Superior temporal gyrus (tissue), 1 donor: Measurements from ENCODE around the gene SLC6A11.

Source experiments
- DNase-seq: peaks from one replicate; pipeline ENCODE4 v3.0.0-alpha.2; 2016; ENCODE audit errors: extremely low spot score

The SLC6A11 gene

GRCh38 chr3:10952525-10952924, 136.5 kb downstream of the SLC6A11 start:
- DNase-seq: no peak

DNA sequence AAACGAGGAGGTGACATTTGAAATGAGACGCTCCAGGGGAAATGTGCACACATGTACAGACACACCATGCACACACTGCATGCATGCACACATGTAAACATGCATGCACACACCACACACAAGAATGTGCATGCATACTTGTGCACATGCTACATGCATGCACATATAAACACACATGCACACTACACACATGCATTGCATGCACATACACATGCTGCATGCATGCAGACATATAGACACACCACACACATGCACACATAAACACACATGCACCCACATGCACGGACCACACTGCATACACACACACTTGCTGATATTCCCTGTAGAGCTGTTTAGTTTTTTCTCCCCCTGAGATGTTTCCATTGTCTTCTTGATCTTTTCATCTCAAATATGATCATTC, 138.7 kb downstream of the SLC6A11 start:
- DNase-seq: no peak

- DNase-seq: no peak
Observed at GRCh38 chr3:10955711-10956453, 139.9 kb downstream of the SLC6A11 start.

DNA sequence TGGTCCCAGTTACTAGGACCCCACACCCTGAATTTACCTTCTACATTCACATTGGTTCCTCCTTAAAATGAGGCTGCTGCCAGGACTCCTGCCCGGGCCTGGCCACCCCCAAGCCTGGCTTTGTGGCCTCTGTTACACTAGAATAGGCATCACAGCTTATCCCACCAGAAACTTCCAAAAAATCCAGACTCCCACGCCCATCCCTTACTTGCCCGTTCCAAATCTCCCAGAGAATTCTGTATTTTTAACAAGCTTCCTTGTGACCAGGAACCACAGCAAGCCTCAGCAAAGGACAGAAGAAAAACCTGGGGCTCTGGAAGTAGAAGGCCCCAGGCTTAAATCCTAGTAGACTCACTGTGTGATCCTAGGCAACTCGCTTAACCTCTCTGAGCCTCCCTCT, 140.5 kb downstream of the SLC6A11 start:
- no peak for DNase-seq

DNA sequence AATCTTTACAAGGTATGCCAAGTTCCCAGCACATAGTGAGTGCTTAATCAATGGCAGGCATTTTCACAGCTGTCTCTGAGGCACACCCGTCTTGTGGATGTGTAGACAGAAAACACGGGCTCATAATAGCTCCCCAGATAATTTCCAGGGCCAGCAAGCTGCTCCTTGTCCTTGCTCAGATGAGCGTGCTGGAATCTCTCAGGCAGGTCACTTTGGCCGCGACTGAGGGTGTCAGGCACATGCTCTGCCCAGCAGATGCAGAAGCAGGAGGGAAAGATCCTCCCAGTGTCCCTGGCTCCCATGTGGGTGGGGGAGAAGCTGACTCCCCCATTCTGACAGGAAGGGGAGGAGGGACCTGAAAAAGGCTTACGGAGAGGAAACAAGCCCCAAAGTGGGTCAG, 141.0 kb downstream of the SLC6A11 start:
- no peak for DNase-seq

DNA sequence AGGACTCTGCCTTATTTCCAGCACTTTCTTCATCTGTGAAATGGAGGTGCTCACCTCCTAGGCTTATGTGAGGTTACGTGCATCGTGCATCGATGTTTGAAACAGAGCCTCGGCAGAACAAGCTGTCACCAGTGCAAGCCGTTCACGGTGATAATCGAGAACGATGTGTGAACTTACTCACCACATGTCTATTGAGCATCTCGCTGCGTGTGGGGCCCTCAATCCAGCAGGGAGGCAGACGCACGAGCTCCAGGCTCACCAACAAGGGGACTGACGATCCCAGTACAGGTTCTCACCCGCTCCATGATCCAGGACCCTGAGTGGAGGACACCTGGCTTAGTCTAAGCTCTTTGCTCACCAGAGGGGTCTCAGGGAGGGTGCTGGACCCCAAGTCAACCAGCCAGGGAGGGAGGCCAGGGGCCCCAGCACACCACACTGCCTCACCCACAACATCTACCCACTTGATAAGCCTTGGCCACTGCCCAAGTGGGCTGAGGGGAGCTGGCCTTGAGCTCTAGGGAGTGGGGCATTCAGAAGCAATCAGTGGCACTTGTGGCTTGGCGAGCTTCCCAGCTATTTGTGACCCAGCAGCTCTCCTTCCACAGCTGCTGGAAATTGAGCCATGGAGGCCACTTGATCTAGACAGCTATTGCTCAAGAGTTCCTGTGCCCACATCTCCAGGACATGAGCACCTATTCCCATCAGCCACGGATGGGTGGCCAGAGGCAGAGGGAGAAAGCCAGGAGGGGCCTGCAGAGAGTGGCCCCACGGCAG, 142.1 kb downstream of the SLC6A11 start:
- DNase-seq: no peak

- no peak for DNase-seq
Observed at GRCh38 chr3:10960255-10960654, 144.2 kb downstream of the SLC6A11 start.

DNA sequence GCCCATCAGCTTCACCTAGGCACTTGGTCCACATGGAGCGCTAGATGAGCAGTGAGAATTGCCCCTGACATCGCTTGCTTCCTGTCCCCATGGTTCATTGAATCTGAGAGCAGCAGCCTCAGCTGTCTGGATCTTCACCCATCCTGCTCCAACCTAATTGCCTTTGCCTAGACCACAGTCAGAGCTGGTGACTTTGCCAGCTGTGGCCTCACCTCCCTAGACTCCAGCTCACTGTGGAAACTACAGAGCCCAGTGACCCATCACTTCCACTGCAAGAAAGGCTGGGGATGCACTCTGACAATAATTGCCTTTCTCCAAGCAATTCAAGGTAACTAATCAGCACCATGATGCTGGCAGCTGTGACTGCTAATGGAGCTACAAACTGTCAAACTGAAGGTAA, 145.9 kb downstream of the SLC6A11 start:
- DNase-seq: no peak

GRCh38 chr3:10962481-10963036, 146.5 kb downstream of the SLC6A11 start:
- DNase-seq: no peak

DNA sequence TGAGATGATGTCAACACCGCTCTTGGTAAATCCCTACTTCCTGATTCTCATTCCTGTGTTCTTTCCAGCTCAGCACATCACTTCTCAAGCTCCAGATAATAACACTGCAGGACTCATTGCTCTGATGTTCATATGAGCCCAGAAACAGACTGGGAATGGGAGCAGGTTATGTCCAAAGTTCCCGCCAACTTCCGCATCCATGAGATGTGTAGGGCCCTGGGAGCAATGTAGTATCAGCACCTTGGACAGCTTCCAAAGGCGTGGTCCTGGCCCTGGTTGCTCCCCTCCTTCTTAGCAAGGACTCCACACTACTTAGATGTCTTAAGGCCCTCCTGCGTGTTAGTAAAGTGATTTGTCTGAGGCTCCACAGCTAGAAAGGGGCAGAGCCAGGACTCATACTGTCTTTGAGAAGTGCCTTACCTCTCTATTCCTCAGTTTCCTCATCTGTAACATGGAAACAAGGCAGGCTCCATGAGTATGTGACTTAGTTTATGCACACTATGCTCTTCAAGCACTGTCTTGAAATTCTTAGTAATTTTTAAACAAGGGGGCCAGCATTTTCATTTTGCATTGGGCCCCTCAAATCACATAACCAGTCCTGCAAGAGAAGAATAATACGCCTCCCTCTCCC, 148.6 kb downstream of the SLC6A11 start:
- DNase-seq: no peak

GRCh38 chr3:10968401-10968800, 152.4 kb downstream of the SLC6A11 start:
- peak; percentile 69 for DNase-seq

DNA sequence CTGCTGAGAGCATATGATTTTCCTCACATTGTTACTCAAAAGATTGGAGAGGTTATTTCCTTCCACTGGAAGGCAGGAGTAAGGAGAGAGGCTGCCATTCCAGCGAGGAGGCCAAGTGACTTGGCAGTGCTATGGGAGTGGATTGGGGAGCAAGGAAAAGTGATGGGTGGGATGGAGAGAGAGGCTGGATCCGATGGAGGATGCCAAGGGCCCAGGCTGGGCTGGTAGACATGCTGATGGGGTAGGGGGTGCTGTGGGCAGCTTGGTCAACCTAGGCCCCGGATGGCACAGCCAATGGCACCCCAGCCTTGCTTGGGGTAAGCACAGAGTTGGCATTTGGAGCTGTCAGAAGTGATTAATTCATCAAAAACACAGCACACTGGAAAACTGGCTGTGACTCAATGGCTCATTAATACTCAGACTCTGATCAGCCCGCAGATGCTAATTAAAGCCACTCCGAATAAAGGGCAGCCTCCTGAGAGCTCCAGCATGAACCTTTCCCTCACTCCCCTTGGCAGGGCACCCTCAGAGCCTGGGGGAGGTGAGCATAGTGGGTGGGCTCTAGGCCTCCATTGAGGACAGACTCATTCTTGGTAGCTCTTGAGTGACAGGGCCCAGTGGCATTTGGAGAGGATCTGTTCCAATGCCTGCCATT, 154.4 kb downstream of the SLC6A11 start:
- DNase-seq: no peak

DNA sequence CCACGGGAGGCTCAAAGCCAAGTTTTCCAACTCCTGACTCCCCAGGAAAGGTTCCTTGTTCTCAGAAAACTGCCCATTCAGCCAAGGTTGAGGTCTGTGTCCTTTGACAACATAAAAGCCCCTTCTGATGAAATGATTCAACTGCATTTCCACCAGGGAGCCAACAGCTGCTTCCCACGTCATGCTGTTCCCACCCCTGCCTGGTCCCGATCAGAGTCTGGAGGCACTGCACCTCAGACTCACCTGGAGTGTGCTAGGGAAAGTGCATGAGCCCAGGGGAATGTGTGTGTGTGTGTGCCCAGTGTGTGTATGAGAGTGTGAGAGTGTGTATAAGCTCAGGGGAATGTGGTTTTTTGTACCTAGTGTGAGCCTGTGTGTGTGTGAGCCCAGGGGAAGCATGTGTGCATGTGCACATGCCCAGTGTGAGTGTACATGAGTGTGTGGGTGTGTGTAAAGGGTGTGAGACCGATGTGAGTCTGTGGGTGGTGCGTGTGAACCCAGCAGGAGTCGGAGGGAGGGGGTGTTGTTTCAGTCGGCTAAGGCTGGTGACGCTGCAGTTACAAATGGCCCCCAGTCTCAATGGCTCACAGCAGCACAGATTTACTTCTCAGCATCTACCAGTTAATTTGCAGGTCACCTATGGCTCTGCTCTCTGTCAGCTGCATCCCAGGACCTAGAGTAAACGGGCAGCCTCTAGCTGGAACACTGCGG, 156.2 kb downstream of the SLC6A11 start:
- no peak for DNase-seq

GRCh38 chr3:10973046-10973595, 157.1 kb downstream of the SLC6A11 start:
- DNase-seq: no peak

DNA sequence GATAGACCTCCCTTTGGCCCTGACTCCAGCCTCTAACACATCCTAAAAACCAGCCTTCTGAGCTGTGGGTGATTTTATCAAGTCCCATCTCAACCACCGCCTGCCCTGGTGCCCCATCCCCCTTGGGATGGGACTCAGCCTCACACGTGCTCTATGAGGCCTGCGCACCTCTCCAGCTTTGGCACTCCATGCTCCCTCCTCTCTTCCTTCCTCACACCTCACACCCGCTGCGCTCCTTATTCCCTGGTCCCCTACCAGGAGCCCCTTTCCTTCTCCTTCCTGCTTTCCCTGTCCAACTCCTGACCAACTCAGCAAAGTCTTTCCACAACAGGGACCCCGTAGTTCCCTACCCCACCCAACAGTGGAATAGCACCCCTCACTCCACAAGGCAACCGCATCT, 158.1 kb downstream of the SLC6A11 start:
- DNase-seq: no peak

DNA sequence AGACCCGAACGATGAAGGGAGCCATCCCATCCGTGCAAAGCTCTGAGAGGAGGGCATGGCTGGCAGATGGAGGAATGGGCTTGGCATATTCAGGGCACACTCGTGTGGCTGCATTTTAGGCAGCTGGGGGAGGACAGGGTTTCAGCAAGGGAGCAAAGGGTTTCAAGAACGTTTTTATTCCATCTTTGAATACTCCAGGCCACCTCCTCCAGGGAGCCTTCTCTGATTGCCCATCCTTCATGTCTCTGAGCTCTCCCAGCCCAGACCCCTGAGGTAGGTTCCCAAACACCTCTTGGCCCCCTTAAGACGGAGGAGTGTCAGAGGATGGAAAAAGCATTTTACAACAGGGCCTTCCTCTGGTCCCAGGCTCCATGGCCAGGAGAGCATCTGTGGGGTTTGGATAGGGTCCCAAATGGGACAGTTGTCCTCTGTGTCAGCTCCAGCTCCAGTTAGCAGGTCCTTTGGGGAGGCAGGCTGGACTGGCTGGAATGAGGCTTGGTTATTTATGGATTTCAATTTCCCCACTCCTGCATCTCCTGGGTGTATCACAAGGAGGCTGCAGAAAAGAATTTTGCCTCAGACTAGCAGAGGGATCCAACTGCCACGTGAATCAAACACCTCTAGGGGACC, 158.8 kb downstream of the SLC6A11 start:
- no peak for DNase-seq

DNA sequence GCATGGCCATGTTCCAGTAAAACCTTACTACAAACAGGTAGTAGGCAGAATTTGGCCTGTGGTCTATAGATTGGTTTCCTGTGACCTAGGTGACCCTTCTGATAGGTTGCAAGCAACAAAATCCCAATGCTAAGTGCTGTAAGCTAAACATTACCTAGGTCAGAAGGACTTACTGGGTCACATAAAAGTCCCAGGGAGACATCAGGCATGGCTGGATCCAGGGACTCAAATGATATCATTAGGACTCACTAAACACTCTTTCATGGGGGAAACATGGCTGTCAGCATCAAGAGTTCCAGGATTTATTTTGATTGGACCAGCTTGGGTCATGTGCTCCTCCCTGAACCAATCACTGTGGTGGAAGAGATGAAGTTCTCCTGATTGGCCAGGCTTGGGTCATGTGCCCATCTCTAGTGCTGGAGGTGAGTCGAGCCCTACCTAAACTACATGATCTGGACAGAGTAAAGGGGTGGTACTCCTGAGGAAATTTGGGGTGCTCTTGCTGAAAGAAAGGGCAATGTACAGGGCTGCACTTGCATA, 159.7 kb downstream of the SLC6A11 start:
- no peak for DNase-seq

DNA sequence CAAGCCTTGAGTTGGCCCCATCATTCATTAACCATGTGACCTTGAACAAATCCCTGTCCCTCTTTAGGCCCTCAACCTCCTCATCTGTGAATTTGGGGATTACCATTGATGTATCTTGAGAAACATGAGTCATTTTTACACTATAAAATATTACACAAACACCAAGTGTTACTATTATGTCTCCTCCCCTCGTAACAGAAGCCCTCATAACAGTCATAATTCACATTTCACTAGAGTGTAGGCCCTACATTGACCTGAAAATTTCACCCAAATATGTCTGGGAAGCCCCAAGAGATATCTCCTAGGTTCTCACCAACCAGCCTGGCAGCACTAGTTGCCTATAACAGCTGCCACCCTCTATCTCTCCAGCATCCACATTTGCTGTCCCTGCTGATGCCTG, 160.7 kb downstream of the SLC6A11 start:
- DNase-seq: no peak

- no peak for DNase-seq
Observed at GRCh38 chr3:10977892-10978510, 162.0 kb downstream of the SLC6A11 start.

DNA sequence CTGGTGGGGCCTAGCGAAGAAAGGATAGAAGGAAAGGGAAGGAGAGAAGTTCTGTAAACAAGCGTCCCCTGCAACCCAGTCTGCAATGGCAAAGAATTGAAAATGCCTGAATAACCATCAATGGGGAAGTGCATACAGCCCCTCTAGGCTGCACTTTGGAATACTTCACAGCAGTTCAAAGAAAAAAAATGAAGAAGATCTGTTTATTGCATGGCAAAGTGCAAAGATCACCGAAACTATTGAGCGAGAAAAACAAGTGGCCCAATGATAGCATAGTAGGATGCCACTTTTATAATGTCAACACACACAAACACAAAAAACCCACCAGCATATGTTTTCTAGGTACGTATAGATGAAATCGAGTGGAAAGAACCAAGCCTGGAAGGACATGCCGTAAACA, 162.9 kb downstream of the SLC6A11 start:
- DNase-seq: no peak
